PC-9 (cell line): Measurements from ENCODE around the gene LTC4S.

Experiments used
- CTCF ChIP-seq: fragments of 200-600 bp; sonication (generic); conservative IDR thresholded peaks from 2 replicates; pipeline ENCODE4 v1.6.1; 2017; ENCODE audit warnings: mixed run types, antibody characterized with exemption, mild to moderate bottlenecking, moderate library complexity
- EZH2 ChIP-seq: fragments of 200-600 bp; sonication (generic); IDR thresholded peaks from 2 replicates; pipeline ENCODE4 v1.8.0; 2017; ENCODE audit warnings: antibody characterized with exemption, low read depth

- TF ChIP-seq EZH2 (no peak), CTCF (no peak)
Observed at GRCh38 chr5:179794575-179794974, 789 bp downstream of the LTC4S start.
